ENCODE data around the gene ADAMTS12. TPM values are rescaled to one million over a fixed set of nuclear protein-coding genes. Genes with fewer than 3 reads are reported as not detected.

ADAMTS12 gene
- total RNA-seq, 1 experiment from 2014 or later = not detected

DNA sequence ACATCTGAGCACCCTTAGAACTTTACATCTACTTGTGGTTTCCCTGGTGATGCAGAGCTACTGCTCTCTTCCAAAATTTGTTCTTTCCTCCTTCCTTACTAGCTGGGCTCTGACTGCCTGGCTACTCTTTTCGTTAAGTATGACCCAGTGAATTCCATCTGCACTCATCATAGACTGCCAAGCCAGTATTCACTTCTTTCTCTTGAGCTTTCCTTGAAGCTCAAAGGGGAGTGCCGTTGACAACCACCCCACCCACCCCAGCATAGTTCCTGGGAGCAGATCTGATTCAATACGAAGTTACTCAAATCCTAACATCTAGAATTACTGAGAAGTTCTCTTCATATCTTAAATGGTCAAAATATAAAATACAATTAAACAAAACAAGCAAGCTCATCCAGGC, 190.5 kb downstream of the ADAMTS12 start:
- ChIA-PET CTCF (interaction anchor here (0.6 to 0.9 kb wide), 3 partner anchors 95 to 233 kb away, joined by 3 to 5 read pairs (median 3); no protein-coding TSS in a partner anchor), POLR2A (no interaction called here)
- TF ChIP-seq, protein P1, sequence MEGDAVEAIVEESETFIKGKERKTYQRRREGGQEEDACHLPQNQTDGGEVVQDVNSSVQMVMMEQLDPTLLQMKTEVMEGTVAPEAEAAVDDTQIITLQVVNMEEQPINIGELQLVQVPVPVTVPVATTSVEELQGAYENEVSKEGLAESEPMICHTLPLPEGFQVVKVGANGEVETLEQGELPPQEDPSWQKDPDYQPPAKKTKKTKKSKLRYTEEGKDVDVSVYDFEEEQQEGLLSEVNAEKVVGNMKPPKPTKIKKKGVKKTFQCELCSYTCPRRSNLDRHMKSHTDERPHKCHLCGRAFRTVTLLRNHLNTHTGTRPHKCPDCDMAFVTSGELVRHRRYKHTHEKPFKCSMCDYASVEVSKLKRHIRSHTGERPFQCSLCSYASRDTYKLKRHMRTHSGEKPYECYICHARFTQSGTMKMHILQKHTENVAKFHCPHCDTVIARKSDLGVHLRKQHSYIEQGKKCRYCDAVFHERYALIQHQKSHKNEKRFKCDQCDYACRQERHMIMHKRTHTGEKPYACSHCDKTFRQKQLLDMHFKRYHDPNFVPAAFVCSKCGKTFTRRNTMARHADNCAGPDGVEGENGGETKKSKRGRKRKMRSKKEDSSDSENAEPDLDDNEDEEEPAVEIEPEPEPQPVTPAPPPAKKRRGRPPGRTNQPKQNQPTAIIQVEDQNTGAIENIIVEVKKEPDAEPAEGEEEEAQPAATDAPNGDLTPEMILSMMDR (IDR thresholded peaks at IDR 0.05; ENCODE audit: unreplicated experiment) = no peak
- no peak overlapping the region for H3K4me3 Mint-ChIP-seq (ENCODE audit: unreplicated experiment)
- H3K36me3 Mint-ChIP-seq (ENCODE audit: insufficient read depth, unreplicated experiment) = no peaks in the 10 kb centered on the region
- no peaks in the 10 kb centered on the region for H3K4me1 Mint-ChIP-seq (ENCODE audit: insufficient read depth, unreplicated experiment)
- peaks cover 12% of the 10 kb centered on the region for H3K9me3 Mint-ChIP-seq (ENCODE audit: unreplicated experiment)
- intact Hi-C loops (cut with micrococcal nuclease) = no loop called here
- H3K27me3 Mint-ChIP-seq (ENCODE audit: insufficient read depth, unreplicated experiment) = no peaks in the 10 kb centered on the region
- DNase-seq (ENCODE audit: unreplicated experiment) = no peak
- BruUV-seq (replicated peaks) = no TSS peak
- no peak overlapping the region for H3K27ac Mint-ChIP-seq (ENCODE audit: low read depth, unreplicated experiment)

DNA sequence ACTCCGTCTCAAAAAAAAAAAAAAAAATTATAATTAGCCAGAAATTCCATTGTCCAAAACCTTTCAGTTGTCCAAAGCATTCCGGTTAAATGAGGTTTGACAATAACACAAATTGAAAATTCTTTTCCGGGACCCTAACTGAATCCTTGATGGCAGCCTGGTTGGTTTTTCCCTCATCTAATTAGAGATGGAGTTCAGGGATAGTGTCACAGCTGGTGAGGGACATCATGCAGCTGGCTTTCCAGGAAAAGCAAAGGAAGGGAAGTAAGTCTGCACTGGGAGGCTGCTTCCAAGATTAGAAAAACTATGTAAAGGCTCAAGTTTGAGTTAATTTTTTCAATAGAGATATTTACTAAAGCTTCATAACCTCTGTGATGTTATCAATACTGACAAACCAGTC, 195.4 kb downstream of the ADAMTS12 start:
- DNase-seq (ENCODE audit: unreplicated experiment) = no peak
- no peak overlapping the region for H3K27ac Mint-ChIP-seq (ENCODE audit: low read depth, unreplicated experiment)
- ChIA-PET CTCF (interaction anchor here (0.6 to 0.7 kb wide), 2 partner anchors 225 to 772 kb away, joined by 3 to 4 read pairs; no protein-coding TSS in a partner anchor), POLR2A (no interaction called here)
- peaks cover 25% of the 10 kb centered on the region for H3K9me3 Mint-ChIP-seq (ENCODE audit: unreplicated experiment)
- TF ChIP-seq, protein P1 (IDR thresholded peaks at IDR 0.05; ENCODE audit: unreplicated experiment) = no peak
- H3K4me1 Mint-ChIP-seq (ENCODE audit: insufficient read depth, unreplicated experiment) = no peaks in the 10 kb centered on the region
- H3K27me3 Mint-ChIP-seq (ENCODE audit: insufficient read depth, unreplicated experiment) = no peaks in the 10 kb centered on the region
- intact Hi-C loops (cut with micrococcal nuclease) = no loop called here
- no peak overlapping the region for H3K4me3 Mint-ChIP-seq (ENCODE audit: unreplicated experiment)
- BruUV-seq (replicated peaks) = no TSS peak
- no peaks in the 10 kb centered on the region for H3K36me3 Mint-ChIP-seq (ENCODE audit: insufficient read depth, unreplicated experiment)

DNA sequence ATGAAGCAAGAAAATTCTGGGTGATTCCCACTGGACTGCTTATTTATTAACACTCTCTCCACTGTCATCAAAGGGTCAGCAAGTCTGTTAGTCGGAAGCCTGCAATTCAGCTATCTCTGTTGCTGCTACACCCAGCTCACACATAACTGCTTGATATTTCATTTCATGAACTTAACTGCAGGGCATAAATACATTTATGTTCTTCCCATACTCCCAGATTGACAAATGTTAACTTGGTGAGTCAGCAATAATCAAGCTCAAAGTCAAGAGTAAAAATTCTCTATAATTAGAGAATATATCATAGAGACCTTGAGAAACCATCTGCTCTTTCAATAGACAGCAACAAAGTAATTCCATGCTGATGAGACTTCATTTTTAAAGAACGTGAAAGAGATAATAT, 198.8 kb downstream of the ADAMTS12 start:
- TF ChIP-seq, protein P1 (IDR thresholded peaks at IDR 0.05; ENCODE audit: unreplicated experiment) = no peak
- Mint-ChIP-seq H3K9me3 (ENCODE audit: unreplicated experiment) (peaks cover 29% of the 10 kb centered on the region), H3K36me3 (ENCODE audit: insufficient read depth, unreplicated experiment) (no peaks in the 10 kb centered on the region), H3K4me1 (ENCODE audit: insufficient read depth, unreplicated experiment) (no peaks in the 10 kb centered on the region), H3K27ac (ENCODE audit: low read depth, unreplicated experiment) (no peak overlapping the region), H3K4me3 (ENCODE audit: unreplicated experiment) (no peak overlapping the region), H3K27me3 (ENCODE audit: insufficient read depth, unreplicated experiment) (no peaks in the 10 kb centered on the region)
- ChIA-PET CTCF (no interaction called here), POLR2A (no interaction called here)
- intact Hi-C loops (cut with micrococcal nuclease) = no loop called here
- no TSS peak for BruUV-seq (replicated peaks)
- DNase-seq (ENCODE audit: unreplicated experiment) = no peak

DNA sequence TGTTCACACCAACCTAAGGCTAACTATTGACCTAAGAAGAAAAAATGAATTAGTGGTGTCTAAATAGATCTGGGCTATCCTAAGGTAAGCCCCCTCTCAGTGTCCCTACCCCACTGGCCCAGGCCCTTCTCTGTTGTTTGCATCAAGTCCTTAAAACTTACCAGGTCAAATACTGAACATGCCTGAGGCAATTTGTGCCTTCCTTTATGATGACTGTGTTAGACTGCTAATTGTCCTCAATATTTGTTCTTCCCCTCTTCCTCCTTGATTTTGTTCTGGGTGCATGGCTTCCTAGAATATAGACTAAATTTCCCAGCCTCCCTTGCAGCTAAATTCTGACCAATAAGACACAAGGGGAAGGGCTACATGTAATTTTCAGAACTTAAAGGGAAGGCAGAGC, 199.9 kb downstream of the ADAMTS12 start:
- Mint-ChIP-seq H3K4me1 (ENCODE audit: insufficient read depth, unreplicated experiment) (no peaks in the 10 kb centered on the region), H3K27me3 (ENCODE audit: insufficient read depth, unreplicated experiment) (no peaks in the 10 kb centered on the region), H3K36me3 (ENCODE audit: insufficient read depth, unreplicated experiment) (no peaks in the 10 kb centered on the region), H3K27ac (ENCODE audit: low read depth, unreplicated experiment) (no peak overlapping the region), H3K4me3 (ENCODE audit: unreplicated experiment) (no peak overlapping the region), H3K9me3 (ENCODE audit: unreplicated experiment) (peaks cover 29% of the 10 kb centered on the region)
- TF ChIP-seq, protein P1 (IDR thresholded peaks at IDR 0.05; ENCODE audit: unreplicated experiment) = no peak
- ChIA-PET POLR2A (no interaction called here), CTCF (no interaction called here)
- intact Hi-C loops (cut with micrococcal nuclease) = no loop called here
- DNase-seq (ENCODE audit: unreplicated experiment) = no peak
- BruUV-seq (replicated peaks) = no TSS peak
